ENCODE measurements around the gene R3HDM1. TPM values are rescaled to one million over a fixed set of nuclear protein-coding genes. Genes with fewer than 3 reads are reported as not detected.

Gene R3HDM1
- total and polyA plus RNA-seq, 2 of the 4 experiments (the other 2 are of a cell fraction) = 5.9 to 38.1 TPM

- H2BK20ac ChIP-seq (ENCODE audit: low read depth, low read length) = no peak overlapping the region
- intact Hi-C loops (cut with micrococcal nuclease) = loop anchor here (5.0 kb wide), 1 partner anchor 690 kb away; the partner anchor contains the start of gene RAB3GAP1
- H3K4ac ChIP-seq (ENCODE audit: low read depth, low read length) = peak overlapping the region; percentile 98
- H4K20me1 ChIP-seq (ENCODE audit: insufficient read depth, low read length) = peaks cover 31% of the 10 kb centered on the region; the same call in 1 of the 2 replicates
- H2BK15ac ChIP-seq (ENCODE audit: low read depth, low read length) = no peak overlapping the region; the same call in 2 of the 3 replicates
- peak overlapping the region; percentile 86 for H4K91ac ChIP-seq (ENCODE audit: insufficient read depth, low read depth, low read length)
- peak overlapping the region; percentile 88; the same call in 1 of the 2 replicates for H2AK5ac ChIP-seq (ENCODE audit: low read depth, low read length)
- WGBS, 2 experiments (ENCODE audit: extremely low coverage in 2 of 2, insufficient read length in 1 of 2) = 0% methylated on average over 3 of the region's 34 CpGs; no CpG with 5 or more reads in 1 of the 2 experiments
- no peaks in the 10 kb centered on the region for H3K27me3 ChIP-seq (ENCODE audit: control insufficient read depth, insufficient read depth, low read length)
- H2AFZ ChIP-seq (replicated peaks; ENCODE audit: low read length, poor library complexity) = peak overlapping the region; percentile 95
- H3K4me1 ChIP-seq (ENCODE audit: control insufficient read depth, insufficient read depth, low read length) = peaks cover 8% of the 10 kb centered on the region
- peak overlapping the region; percentile 53 for H3K18ac ChIP-seq (ENCODE audit: low read depth, low read length)
- dilution Hi-C loops (cut with HindIII; ENCODE audit: low sequenced_read_pairs, unreplicated experiment) = no loop called here
- H4K5ac ChIP-seq (ENCODE audit: low read depth, low read length) = peak overlapping the region; percentile 66
- peaks cover 3% of the 10 kb centered on the region; the same call in 1 of the 2 replicates for H3K9me1 ChIP-seq (ENCODE audit: insufficient read depth, low read length)
- in situ Hi-C loops (cut with MboI; ENCODE audit: low sequenced_read_pairs) = no loop called here
- H3K4me3 ChIP-seq (ENCODE audit: insufficient read depth, low read depth, low read length) = peak overlapping the region; percentile 83
- peak overlapping the region; percentile 82 for H3K56ac ChIP-seq (ENCODE audit: extremely low read depth, insufficient read depth, low read length)
- ChIA-PET POLR2A (ENCODE audit: unreplicated experiment) (interaction anchor here (1.0 kb wide), 1 partner anchor 14 kb away, joined by 3 read pairs; no protein-coding TSS in a partner anchor), CTCF (no interaction called here)
- H3K14ac ChIP-seq (replicated peaks; ENCODE audit: low read depth, low read length) = peak overlapping the region; percentile 98
- peaks cover 3% of the 10 kb centered on the region for H3K36me3 ChIP-seq (ENCODE audit: control insufficient read depth, insufficient read depth, low read length)
- peak overlapping the region; percentile 85 for H2BK120ac ChIP-seq (ENCODE audit: low read depth, low read length)
- H3K9me3 ChIP-seq (ENCODE audit: control insufficient read depth, insufficient read depth, low read length) = no peaks in the 10 kb centered on the region
- peak overlapping the region; percentile 48; the same call in 1 of the 2 replicates for H3K4me2 ChIP-seq (ENCODE audit: low read depth, low read length)
- TF ChIP-seq FOS (IDR thresholded peaks at IDR 0.05; ENCODE audit: low read depth, low read length) (no peak), NFE2L2 (IDR thresholded peaks at IDR 0.05; ENCODE audit: low read depth, low read length) (peak; percentile 31; the same call in 1 of the 2 replicates), RAD21 (IDR thresholded peaks at IDR 0.05; ENCODE audit: low read length) (no peak), MAFK (IDR thresholded peaks at IDR 0.05; ENCODE audit: low read depth, low read length) (peak; percentile 43), CEBPB (IDR thresholded peaks at IDR 0.05; ENCODE audit: low read depth, low read length) (no peak; the same call in 1 of the 2 replicates), MXI1 (IDR thresholded peaks at IDR 0.05; ENCODE audit: borderline replicate concordance, low read depth, low read length) (no peak), POLR2A (IDR thresholded peaks at IDR 0.05; ENCODE audit: low read depth, low read length) (peak; percentile 21; the same call in 1 of the 2 replicates)
- H3K79me1 ChIP-seq (ENCODE audit: low read depth in 1 of 2, low read length in 2 of 2) = peaks cover 9 to 23% of the 10 kb centered on the region in 2 experiments; a peak in 3 of 4 replicates
- H3K9ac ChIP-seq (ENCODE audit: low read depth, low read length) = peak overlapping the region; percentile 100
- ATAC-seq (ENCODE audit: low read depth) = peak; percentile 6
- BruUV-seq (replicated peaks) = no TSS peak
- peak overlapping the region; percentile 97 for H2BK5ac ChIP-seq (ENCODE audit: low read depth, low read length, poor library complexity, severe bottlenecking)
- peak overlapping the region; percentile 64 to 77; a peak in 2 of 4 replicates for H4K8ac ChIP-seq (ENCODE audit: low read depth in 2 of 2, low read length in 2 of 2)
- peak; percentile 64 for DNase-seq
- peak overlapping the region; percentile 96 for H2AK9ac ChIP-seq (replicated peaks; ENCODE audit: low read depth, low read length, poor library complexity)
- H3K27ac ChIP-seq (ENCODE audit: insufficient read depth, low read length) = peak overlapping the region; percentile 100
- peak overlapping the region; percentile 95 for H3K23ac ChIP-seq (ENCODE audit: low read depth, low read length)
Measured at GRCh38 chr2:135742325-135742757, 211.1 kb downstream of the R3HDM1 start.
